Activated CD4-positive, alpha-beta T cell treated with anti-CD3 and anti-CD28 coated beads, Interleukin-2, amount 10 ng/mL, durations not matched to agents 7 days and 5 days (primary cell): ENCODE data around the gene OTOF. TPM values are rescaled to one million over a fixed set of nuclear protein-coding genes. Genes with fewer than 3 reads are reported as not detected.
A peak's percentile ranks its signal among the peaks of the same experiment; 100 is the strongest.

Experiments used
- CTCF ChIA-PET: fragments of 350-600 bp; sonication (Branson Sonifier 250); formaldehyde crosslinking; loops from one replicate; lab custom pipeline; 2021; ENCODE audit warnings: antibody characterized with exemption; lab: Charles Lee
- POLR2A ChIA-PET: fragments of 350-600 bp; sonication (Branson Sonifier 250); formaldehyde crosslinking; loops from one replicate; lab custom pipeline; 2021; ENCODE audit warnings: antibody characterized with exemption; lab: Charles Lee
- DNase-seq: peaks from one replicate; pipeline ENCODE4 v3.0.0-alpha.2; 2020
- H3K27ac Mint-ChIP-seq: one replicate; pipeline ENCODE4 v1.8.0; 2021; ENCODE audit warnings: mild to moderate bottlenecking, moderate library complexity, mixed read lengths
- H3K27me3 Mint-ChIP-seq: one replicate; pipeline ENCODE4 v1.8.0; 2021; ENCODE audit warnings: mixed read lengths
- H3K36me3 Mint-ChIP-seq: one replicate; pipeline ENCODE4 v1.8.0; 2021; ENCODE audit warnings: low read depth, mixed read lengths
- H3K4me1 Mint-ChIP-seq: one replicate; pipeline ENCODE4 v1.8.0; 2021; ENCODE audit warnings: mixed read lengths
- H3K4me3 Mint-ChIP-seq: one replicate; pipeline ENCODE4 v1.8.0; 2021; ENCODE audit warnings: mild to moderate bottlenecking, moderate library complexity, mixed read lengths
- H3K9me3 Mint-ChIP-seq: one replicate; pipeline ENCODE4 v1.8.0; 2021; ENCODE audit warnings: mixed read lengths
- total RNA-seq, 2 experiments: library from RNA; stranded (reverse); gene quantifications; one replicate each; pipeline ENCODE4 v1.2.3, GENCODE V29; 2021

The OTOF gene
- total RNA-seq, 2 experiments from 2014 or later = 11.7 to 12.3 TPM

GRCh38 chr2:26483957-26484565 is 6.1 kb upstream of the OTOF start:
- CTCF ChIA-PET = no interaction called here
- no peak overlapping the region for H3K27ac Mint-ChIP-seq
- POLR2A ChIA-PET = no interaction called here

GRCh38 chr2:26483516-26483915 is 5.6 kb upstream of the OTOF start:
- DNase-seq = no peak
- ChIA-PET POLR2A (no interaction called here), CTCF (no interaction called here)
- Mint-ChIP-seq H3K27me3 (no peaks in the 10 kb centered on the region), H3K9me3 (no peaks in the 10 kb centered on the region), H3K36me3 (no peaks in the 10 kb centered on the region), H3K4me3 (no peak overlapping the region), H3K27ac (no peak overlapping the region), H3K4me1 (peaks cover 8% of the 10 kb centered on the region)

More at GRCh38 chr2:26483957-26484565, 6.1 kb upstream of the OTOF start:
- Mint-ChIP-seq H3K27me3 (no peaks in the 10 kb centered on the region), H3K4me1 (peaks cover 8% of the 10 kb centered on the region), H3K9me3 (no peaks in the 10 kb centered on the region), H3K4me3 (no peak overlapping the region), H3K36me3 (no peaks in the 10 kb centered on the region)
- DNase-seq = no peak

- Mint-ChIP-seq H3K9me3 (no peaks in the 10 kb centered on the region), H3K27me3 (no peaks in the 10 kb centered on the region), H3K36me3 (no peaks in the 10 kb centered on the region), H3K4me3 (no peak overlapping the region), H3K27ac (no peak overlapping the region), H3K4me1 (peaks cover 10% of the 10 kb centered on the region)
- ChIA-PET CTCF (no interaction called here), POLR2A (no interaction called here)
- no peak for DNase-seq
Observed at GRCh38 chr2:26483027-26483326, 5.1 kb upstream of the OTOF start.

GRCh38 chr2:26482211-26483026 is 4.5 kb upstream of the OTOF start:
- no peak for DNase-seq
- no peak overlapping the region for H3K27ac Mint-ChIP-seq
- H3K4me3 Mint-ChIP-seq = no peak overlapping the region
- H3K36me3 Mint-ChIP-seq = no peaks in the 10 kb centered on the region
- H3K9me3 Mint-ChIP-seq = no peaks in the 10 kb centered on the region
- ChIA-PET CTCF (no interaction called here), POLR2A (no interaction called here)
- no peaks in the 10 kb centered on the region for H3K27me3 Mint-ChIP-seq
- peaks cover 15% of the 10 kb centered on the region for H3K4me1 Mint-ChIP-seq

GRCh38 chr2:26481706-26482105 is 3.8 kb upstream of the OTOF start:
- Mint-ChIP-seq H3K4me3 (no peak overlapping the region), H3K4me1 (peaks cover 12% of the 10 kb centered on the region), H3K27ac (no peak overlapping the region), H3K27me3 (no peaks in the 10 kb centered on the region), H3K9me3 (no peaks in the 10 kb centered on the region), H3K36me3 (no peaks in the 10 kb centered on the region)
- POLR2A ChIA-PET = no interaction called here
- CTCF ChIA-PET = interaction anchor here (1.4 kb wide), 1 partner anchor 12 kb away, joined by 4 read pairs; no protein-coding TSS in a partner anchor
- no peak for DNase-seq

- no peaks in the 10 kb centered on the region for H3K36me3 Mint-ChIP-seq
- ChIA-PET POLR2A (no interaction called here), CTCF (interaction anchor here (1.4 kb wide), 1 partner anchor 11 kb away, joined by 4 read pairs; no protein-coding TSS in a partner anchor)
- DNase-seq = no peak
- H3K9me3 Mint-ChIP-seq = no peaks in the 10 kb centered on the region
- no peak overlapping the region for H3K27ac Mint-ChIP-seq
- H3K27me3 Mint-ChIP-seq = no peaks in the 10 kb centered on the region
- peaks cover 10% of the 10 kb centered on the region for H3K4me1 Mint-ChIP-seq
- H3K4me3 Mint-ChIP-seq = no peak overlapping the region
Observed at GRCh38 chr2:26480566-26481423, 2.9 kb upstream of the OTOF start.

GRCh38 chr2:26479789-26480565 is 2.1 kb upstream of the OTOF start:
- Mint-ChIP-seq H3K36me3 (no peaks in the 10 kb centered on the region), H3K27ac (no peak overlapping the region), H3K27me3 (no peaks in the 10 kb centered on the region), H3K4me1 (peaks cover 10% of the 10 kb centered on the region), H3K9me3 (no peaks in the 10 kb centered on the region), H3K4me3 (no peak overlapping the region)
- ChIA-PET POLR2A (no interaction called here), CTCF (interaction anchor here (0.6 to 1.4 kb wide), 2 partner anchors 11 to 28 kb away, joined by 3 to 4 read pairs; no protein-coding TSS in a partner anchor)
- DNase-seq = no peak

- H3K4me3 Mint-ChIP-seq = no peak overlapping the region
- no peak overlapping the region for H3K27ac Mint-ChIP-seq
- H3K27me3 Mint-ChIP-seq = no peaks in the 10 kb centered on the region
- no peaks in the 10 kb centered on the region for H3K36me3 Mint-ChIP-seq
- CTCF ChIA-PET = interaction anchor here (1.0 to 3.3 kb wide), 2 partner anchors 12 to 279 kb away, joined by 4 to 13 read pairs; no protein-coding TSS in a partner anchor
- DNase-seq = no peak
- H3K9me3 Mint-ChIP-seq = no peaks in the 10 kb centered on the region
- H3K4me1 Mint-ChIP-seq = peaks cover 10% of the 10 kb centered on the region
- POLR2A ChIA-PET = no interaction called here
Observed at GRCh38 chr2:26479131-26479788, 1.3 kb upstream of the OTOF start.

- CTCF ChIA-PET = interaction anchor here (1.0 to 3.3 kb wide), 5 partner anchors 9 to 278 kb away, joined by 3 to 13 read pairs (median 4); no protein-coding TSS in a partner anchor
Observed at GRCh38 chr2:26478366-26478765, 442 bp upstream of the OTOF start.

GRCh38 chr2:26477126-26477910 is 606 bp downstream of the OTOF start:
- CTCF ChIA-PET = interaction anchor here (1.4 to 3.3 kb wide), 4 partner anchors 8 to 15 kb away, joined by 3 to 13 read pairs (median 6); no protein-coding TSS in a partner anchor

More at GRCh38 chr2:26478366-26478765, 442 bp upstream of the OTOF start:
- H3K4me1 Mint-ChIP-seq = peaks cover 10% of the 10 kb centered on the region
- POLR2A ChIA-PET = no interaction called here
- no peak for DNase-seq
- no peaks in the 10 kb centered on the region for H3K27me3 Mint-ChIP-seq
- H3K36me3 Mint-ChIP-seq = no peaks in the 10 kb centered on the region
- H3K9me3 Mint-ChIP-seq = no peaks in the 10 kb centered on the region
- H3K4me3 Mint-ChIP-seq = no peak overlapping the region
- H3K27ac Mint-ChIP-seq = no peak overlapping the region

GRCh38 chr2:26475832-26476501 is 2.0 kb downstream of the OTOF start:
- POLR2A ChIA-PET = no interaction called here
- Mint-ChIP-seq H3K4me3 (no peak overlapping the region), H3K36me3 (peaks cover 4% of the 10 kb centered on the region), H3K27ac (no peak overlapping the region), H3K27me3 (no peaks in the 10 kb centered on the region), H3K9me3 (peaks cover 4% of the 10 kb centered on the region), H3K4me1 (peaks cover 10% of the 10 kb centered on the region)
- CTCF ChIA-PET = interaction anchor here (1.1 to 3.3 kb wide), 2 partner anchors 9 to 11 kb away, joined by 3 to 13 read pairs; no protein-coding TSS in a partner anchor
- DNase-seq = no peak

More at GRCh38 chr2:26477126-26477910, 606 bp downstream of the OTOF start:
- peaks cover 10% of the 10 kb centered on the region for H3K4me1 Mint-ChIP-seq
- H3K36me3 Mint-ChIP-seq = no peaks in the 10 kb centered on the region
- H3K4me3 Mint-ChIP-seq = peak overlapping the region; percentile 60
- DNase-seq = peak; percentile 29
- H3K27ac Mint-ChIP-seq = peak overlapping the region; percentile 84
- POLR2A ChIA-PET = no interaction called here
- no peaks in the 10 kb centered on the region for H3K9me3 Mint-ChIP-seq
- H3K27me3 Mint-ChIP-seq = no peaks in the 10 kb centered on the region
